WTC11 (cell line): ENCODE results near the gene P3H4. TPM values are rescaled to one million over a fixed set of nuclear protein-coding genes. Genes with fewer than 3 reads are reported as not detected.

Experiments
- ATF6 ChIP-seq: sonication (generic); formaldehyde crosslinking; IDR thresholded peaks from 2 replicates; pipeline ENCODE4 v1.8.1; 2023; ENCODE audit warnings: mild to moderate bottlenecking, missing genetic modification reagents
- E2F1 ChIP-seq: sonication (generic); formaldehyde crosslinking; IDR thresholded peaks from 2 replicates; pipeline ENCODE4 v1.8.0; 2022; ENCODE audit warnings: mild to moderate bottlenecking, missing genetic modification reagents
- E2F5 ChIP-seq: sonication (generic); formaldehyde crosslinking; IDR thresholded peaks from 2 replicates; pipeline ENCODE4 v1.8.1; 2022; ENCODE audit warnings: mild to moderate bottlenecking, moderate library complexity, missing genetic modification reagents
- ELF4 ChIP-seq: sonication (generic); formaldehyde crosslinking; IDR thresholded peaks from 2 replicates; pipeline ENCODE4 v1.8.1; 2022; ENCODE audit warnings: low read depth, mild to moderate bottlenecking, moderate library complexity, missing genetic modification reagents
- FOXP1 ChIP-seq: sonication (generic); formaldehyde crosslinking; IDR thresholded peaks from 2 replicates; pipeline ENCODE4 v1.8.0; 2022; ENCODE audit warnings: missing genetic modification reagents, mild to moderate bottlenecking, moderate library complexity, borderline replicate concordance
- IRF2 ChIP-seq: sonication (generic); formaldehyde crosslinking; IDR thresholded peaks from 2 replicates; pipeline ENCODE4 v1.8.0; 2022; ENCODE audit warnings: low read depth, missing genetic modification reagents, borderline replicate concordance
- JAZF1 ChIP-seq: fragments of 250-450 bp; sonication (Bioruptor Pico); IDR thresholded peaks from 2 replicates; pipeline ENCODE4 v1.9.0; 2021; ENCODE audit warnings: moderate library complexity, mild to moderate bottlenecking, inconsistent platforms
- NFYB ChIP-seq: sonication (generic); formaldehyde crosslinking; conservative IDR thresholded peaks from 2 replicates; pipeline ENCODE4 v1.8.0; 2022; ENCODE audit warnings: low read depth, missing genetic modification reagents
- NR1H2 ChIP-seq: sonication (generic); formaldehyde crosslinking; IDR thresholded peaks from 2 replicates; pipeline ENCODE4 v1.9.0; 2021; ENCODE audit warnings: mild to moderate bottlenecking, moderate library complexity, missing genetic modification reagents
- OVOL2 ChIP-seq: fragments of 250-450 bp; sonication (Bioruptor Pico); IDR thresholded peaks from 2 replicates; pipeline ENCODE4 v1.9.0; 2021; ENCODE audit warnings: mild to moderate bottlenecking, borderline replicate concordance
- SMAD3 ChIP-seq: sonication (generic); formaldehyde crosslinking; IDR thresholded peaks from 2 replicates; pipeline ENCODE4 v1.8.0; 2022; ENCODE audit warnings: missing genetic modification reagents, mild to moderate bottlenecking, borderline replicate concordance
- SOX15 ChIP-seq: fragments of 250-450 bp; sonication (Bioruptor Pico); IDR thresholded peaks from 2 replicates; pipeline ENCODE4 v1.9.0; 2021; ENCODE audit warnings: mild to moderate bottlenecking
- SP1 ChIP-seq: sonication (generic); formaldehyde crosslinking; conservative IDR thresholded peaks from 2 replicates; pipeline ENCODE4 v1.8.1; 2022; ENCODE audit warnings: missing genetic modification reagents
- TEAD1 ChIP-seq: sonication (generic); formaldehyde crosslinking; IDR thresholded peaks from 2 replicates; pipeline ENCODE4 v1.8.0; 2022; ENCODE audit warnings: mild to moderate bottlenecking, missing genetic modification reagents
- TP53 ChIP-seq: sonication (generic); formaldehyde crosslinking; IDR thresholded peaks from 2 replicates; pipeline ENCODE4 v1.8.1; 2023; ENCODE audit warnings: mild to moderate bottlenecking, missing genetic modification reagents
- ZMAT4 ChIP-seq: fragments of 250-450 bp; sonication (Bioruptor Pico); IDR thresholded peaks from 2 replicates; pipeline ENCODE4 v1.9.0; 2021; ENCODE audit warnings: mild to moderate bottlenecking
- ZNF263 ChIP-seq: sonication (generic); formaldehyde crosslinking; IDR thresholded peaks from 2 replicates; pipeline ENCODE4 v1.8.1; 2022; ENCODE audit warnings: low read depth, mild to moderate bottlenecking, moderate library complexity, missing genetic modification reagents
- ZNF416 ChIP-seq: fragments of 250-450 bp; sonication (Bioruptor Pico); IDR thresholded peaks from 2 replicates; pipeline ENCODE4 v1.9.0; 2021; ENCODE audit warnings: mild to moderate bottlenecking, inconsistent platforms
- ZNF423 ChIP-seq: fragments of 250-450 bp; sonication (Bioruptor Pico); IDR thresholded peaks from 2 replicates; pipeline ENCODE4 v2.1.2; 2022; ENCODE audit warnings: mild to moderate bottlenecking, moderate library complexity
- total RNA-seq: library from RNA; stranded (reverse); gene quantifications from 3 replicates; pipeline ENCODE4 v1.2.3, GENCODE V29; 2021
- TF ChIP-seq, protein P1 (sequence below): fragments of 250-450 bp; sonication (Bioruptor Pico); conservative IDR thresholded peaks from 2 replicates; pipeline ENCODE4 v1.9.0; 2021; ENCODE audit warnings: mild to moderate bottlenecking
- TF ChIP-seq, protein P2 (sequence below): sonication (generic); formaldehyde crosslinking; conservative IDR thresholded peaks from 2 replicates; pipeline ENCODE4 v1.8.1; 2023; ENCODE audit warnings: mild to moderate bottlenecking, low read depth, missing genetic modification reagents, moderate library complexity
- TF ChIP-seq, protein P3 (sequence below): sonication (generic); formaldehyde crosslinking; conservative IDR thresholded peaks from 2 replicates; pipeline ENCODE4 v1.8.1; 2022; ENCODE audit warnings: mild to moderate bottlenecking, missing genetic modification reagents
- TF ChIP-seq, protein P4 (sequence below): sonication (generic); formaldehyde crosslinking; IDR thresholded peaks from 2 replicates; pipeline ENCODE4 v1.8.1; 2023; ENCODE audit warnings: mild to moderate bottlenecking, moderate library complexity, missing genetic modification reagents
- TF ChIP-seq, protein P5 (sequence below): sonication (generic); formaldehyde crosslinking; IDR thresholded peaks from 2 replicates; pipeline ENCODE4 v1.8.0; 2022; ENCODE audit warnings: mild to moderate bottlenecking, missing genetic modification reagents
- TF ChIP-seq, protein P6 (sequence below): sonication (generic); formaldehyde crosslinking; IDR thresholded peaks from 2 replicates; pipeline ENCODE4 v1.8.1; 2023; ENCODE audit warnings: mild to moderate bottlenecking, missing genetic modification reagents

The P3H4 gene
- total RNA-seq, 1 experiment from 2014 or later = 32.1 TPM

DNA sequence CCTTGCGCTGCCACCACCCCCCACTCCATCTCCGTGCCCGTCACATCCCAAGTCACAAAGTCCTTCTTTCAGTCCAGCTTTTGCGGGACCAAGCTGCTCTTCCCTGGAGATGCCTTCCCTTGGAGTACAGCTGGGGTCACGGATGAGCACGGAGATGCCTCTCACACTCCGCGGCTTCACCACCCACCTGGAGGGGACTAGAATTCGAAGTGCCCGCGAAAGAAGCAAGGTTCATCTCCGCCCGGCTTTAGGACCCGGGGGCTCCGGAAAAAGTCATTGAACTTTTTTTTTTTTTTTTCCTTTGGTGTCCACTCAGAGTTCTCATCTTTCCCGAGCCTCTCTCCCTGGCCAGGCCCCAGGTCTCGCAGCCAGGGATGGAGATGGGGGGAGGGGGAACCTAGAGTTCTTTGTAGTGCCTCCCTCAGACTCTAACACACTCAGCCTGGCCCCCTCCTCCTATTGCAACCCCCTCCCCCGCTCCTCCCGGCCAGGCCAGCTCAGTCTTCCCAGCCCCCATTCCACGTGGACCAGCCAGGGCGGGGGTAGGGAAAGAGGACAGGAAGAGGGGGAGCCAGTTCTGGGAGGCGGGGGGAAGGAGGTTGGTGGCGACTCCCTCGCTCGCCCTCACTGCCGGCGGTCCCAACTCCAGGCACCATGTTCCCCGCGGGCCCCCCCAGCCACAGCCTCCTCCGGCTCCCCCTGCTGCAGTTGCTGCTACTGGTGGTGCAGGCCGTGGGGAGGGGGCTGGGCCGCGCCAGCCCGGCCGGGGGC lies 817 bp upstream of the P3H4 start, which contains the start of gene FKBP10 (continued):
- no peak for TF ChIP-seq ELF4
- TF ChIP-seq ZNF423 (CRISPR knock-in tag) = no peak
- TF ChIP-seq, protein P1, sequence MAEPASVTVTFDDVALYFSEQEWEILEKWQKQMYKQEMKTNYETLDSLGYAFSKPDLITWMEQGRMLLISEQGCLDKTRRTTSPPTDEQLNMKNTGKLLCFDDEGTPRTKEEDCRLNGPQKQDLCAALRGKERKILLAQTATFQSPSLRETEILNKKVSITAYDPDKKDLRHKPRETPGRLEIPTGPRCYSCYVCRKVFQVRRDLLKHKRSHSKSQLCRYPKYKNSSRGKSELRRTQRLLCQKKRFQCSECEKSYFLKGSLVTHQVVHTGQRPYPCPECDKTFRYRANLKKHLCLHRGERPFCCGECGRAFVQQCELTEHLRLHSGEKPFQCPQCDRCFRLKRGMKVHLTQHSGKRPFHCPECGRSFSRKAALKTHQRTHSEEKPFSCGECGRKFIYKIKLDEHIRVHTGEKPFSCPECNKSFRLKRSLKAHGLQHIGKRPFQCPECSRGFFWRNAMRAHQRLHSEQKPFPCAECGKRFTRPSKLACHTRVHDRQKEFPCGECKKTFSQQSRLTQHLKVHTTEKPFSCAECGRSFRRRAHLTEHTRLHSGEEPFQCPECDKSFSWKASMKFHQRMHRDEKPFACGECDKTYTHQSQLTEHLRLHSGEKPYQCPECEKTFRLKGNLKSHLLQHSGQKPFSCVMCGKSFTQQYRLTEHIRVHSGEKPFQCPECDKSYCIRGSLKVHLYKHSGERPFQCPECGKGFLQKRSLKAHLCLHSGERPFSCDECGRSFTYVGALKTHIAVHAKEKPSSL (CRISPR knock-in tag) = no peak
- no peak for TF ChIP-seq NFYB (CRISPR knock-in tag)
- TF ChIP-seq JAZF1 (CRISPR knock-in tag) = no peak
- TF ChIP-seq FOXP1 (CRISPR knock-in tag) = no peak
- TF ChIP-seq ZMAT4 (CRISPR knock-in tag) = no peak
- TF ChIP-seq ATF6 (CRISPR knock-in tag) = no peak
- TF ChIP-seq, protein P2, sequence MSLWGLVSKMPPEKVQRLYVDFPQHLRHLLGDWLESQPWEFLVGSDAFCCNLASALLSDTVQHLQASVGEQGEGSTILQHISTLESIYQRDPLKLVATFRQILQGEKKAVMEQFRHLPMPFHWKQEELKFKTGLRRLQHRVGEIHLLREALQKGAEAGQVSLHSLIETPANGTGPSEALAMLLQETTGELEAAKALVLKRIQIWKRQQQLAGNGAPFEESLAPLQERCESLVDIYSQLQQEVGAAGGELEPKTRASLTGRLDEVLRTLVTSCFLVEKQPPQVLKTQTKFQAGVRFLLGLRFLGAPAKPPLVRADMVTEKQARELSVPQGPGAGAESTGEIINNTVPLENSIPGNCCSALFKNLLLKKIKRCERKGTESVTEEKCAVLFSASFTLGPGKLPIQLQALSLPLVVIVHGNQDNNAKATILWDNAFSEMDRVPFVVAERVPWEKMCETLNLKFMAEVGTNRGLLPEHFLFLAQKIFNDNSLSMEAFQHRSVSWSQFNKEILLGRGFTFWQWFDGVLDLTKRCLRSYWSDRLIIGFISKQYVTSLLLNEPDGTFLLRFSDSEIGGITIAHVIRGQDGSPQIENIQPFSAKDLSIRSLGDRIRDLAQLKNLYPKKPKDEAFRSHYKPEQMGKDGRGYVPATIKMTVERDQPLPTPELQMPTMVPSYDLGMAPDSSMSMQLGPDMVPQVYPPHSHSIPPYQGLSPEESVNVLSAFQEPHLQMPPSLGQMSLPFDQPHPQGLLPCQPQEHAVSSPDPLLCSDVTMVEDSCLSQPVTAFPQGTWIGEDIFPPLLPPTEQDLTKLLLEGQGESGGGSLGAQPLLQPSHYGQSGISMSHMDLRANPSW (CRISPR knock-in tag) = no peak
- peak; percentile 75 for TF ChIP-seq SP1
- TF ChIP-seq NR1H2 (CRISPR knock-in tag) = no peak
- TF ChIP-seq, protein P3, sequence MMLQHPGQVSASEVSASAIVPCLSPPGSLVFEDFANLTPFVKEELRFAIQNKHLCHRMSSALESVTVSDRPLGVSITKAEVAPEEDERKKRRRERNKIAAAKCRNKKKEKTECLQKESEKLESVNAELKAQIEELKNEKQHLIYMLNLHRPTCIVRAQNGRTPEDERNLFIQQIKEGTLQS (CRISPR knock-in tag) = no peak
- no peak for TF ChIP-seq ZNF416 (CRISPR knock-in tag)
- TF ChIP-seq, protein P4, sequence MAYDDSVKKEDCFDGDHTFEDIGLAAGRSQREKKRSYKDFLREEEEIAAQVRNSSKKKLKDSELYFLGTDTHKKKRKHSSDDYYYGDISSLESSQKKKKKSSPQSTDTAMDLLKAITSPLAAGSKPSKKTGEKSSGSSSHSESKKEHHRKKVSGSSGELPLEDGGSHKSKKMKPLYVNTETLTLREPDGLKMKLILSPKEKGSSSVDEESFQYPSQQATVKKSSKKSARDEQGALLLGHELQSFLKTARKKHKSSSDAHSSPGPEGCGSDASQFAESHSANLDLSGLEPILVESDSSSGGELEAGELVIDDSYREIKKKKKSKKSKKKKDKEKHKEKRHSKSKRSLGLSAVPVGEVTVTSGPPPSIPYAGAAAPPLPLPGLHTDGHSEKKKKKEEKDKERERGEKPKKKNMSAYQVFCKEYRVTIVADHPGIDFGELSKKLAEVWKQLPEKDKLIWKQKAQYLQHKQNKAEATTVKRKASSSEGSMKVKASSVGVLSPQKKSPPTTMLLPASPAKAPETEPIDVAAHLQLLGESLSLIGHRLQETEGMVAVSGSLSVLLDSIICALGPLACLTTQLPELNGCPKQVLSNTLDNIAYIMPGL (CRISPR knock-in tag) = peak; percentile 31; the same call in 1 of the 2 replicates
- TF ChIP-seq OVOL2 (CRISPR knock-in tag) = no peak
- TF ChIP-seq IRF2 (CRISPR knock-in tag) = no peak
- no peak for TF ChIP-seq E2F5 (CRISPR knock-in tag)
- TF ChIP-seq TEAD1 = peak; percentile 25; the same call in 1 of the 2 replicates
- TF ChIP-seq, protein P5, sequence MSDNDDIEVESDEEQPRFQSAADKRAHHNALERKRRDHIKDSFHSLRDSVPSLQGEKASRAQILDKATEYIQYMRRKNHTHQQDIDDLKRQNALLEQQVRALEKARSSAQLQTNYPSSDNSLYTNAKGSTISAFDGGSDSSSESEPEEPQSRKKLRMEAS = peak; percentile 78; the same call in 1 of the 2 replicates
- no peak for TF ChIP-seq E2F1
- TF ChIP-seq TP53 (CRISPR knock-in tag) = 0 out of 2 replicates have a peak, but pooled peaks have one; percentile 12
- no peak for TF ChIP-seq SOX15 (CRISPR knock-in tag)
- TF ChIP-seq SMAD3 (CRISPR knock-in tag) = no peak
- TF ChIP-seq, protein P6, sequence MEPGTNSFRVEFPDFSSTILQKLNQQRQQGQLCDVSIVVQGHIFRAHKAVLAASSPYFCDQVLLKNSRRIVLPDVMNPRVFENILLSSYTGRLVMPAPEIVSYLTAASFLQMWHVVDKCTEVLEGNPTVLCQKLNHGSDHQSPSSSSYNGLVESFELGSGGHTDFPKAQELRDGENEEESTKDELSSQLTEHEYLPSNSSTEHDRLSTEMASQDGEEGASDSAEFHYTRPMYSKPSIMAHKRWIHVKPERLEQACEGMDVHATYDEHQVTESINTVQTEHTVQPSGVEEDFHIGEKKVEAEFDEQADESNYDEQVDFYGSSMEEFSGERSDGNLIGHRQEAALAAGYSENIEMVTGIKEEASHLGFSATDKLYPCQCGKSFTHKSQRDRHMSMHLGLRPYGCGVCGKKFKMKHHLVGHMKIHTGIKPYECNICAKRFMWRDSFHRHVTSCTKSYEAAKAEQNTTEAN (CRISPR knock-in tag) = peak; percentile 71; the same call in 1 of the 2 replicates
- no peak for TF ChIP-seq ZNF263 (CRISPR knock-in tag)
